GM23338 (cell line): ENCODE data around the gene PIGV. TPM values are rescaled to one million over a fixed set of nuclear protein-coding genes. Genes with fewer than 3 reads are reported as not detected.
A peak's percentile ranks its signal among the peaks of the same experiment; 100 is the strongest.

Source experiments
- ATAC-seq: fragments of 200-7000 bp; cut with Tn5 transposase; 3 replicates; pipeline ENCODE4 v1.9.1; 2020
- DNase-seq: peaks from one replicate; pipeline ENCODE4 v3.0.0-alpha.2; 2015; ENCODE audit warnings: low spot score
- H2AFZ ChIP-seq: fragments of 200-600 bp; sonication (generic); 2 replicates; pipeline ENCODE4 v1.8.0; 2016; ENCODE audit warnings: antibody characterized with exemption, mild to moderate bottlenecking, moderate library complexity
- H3F3A ChIP-seq: fragments of 200-600 bp; sonication (generic); replicated peaks from 2 replicates; pipeline ENCODE4 v1.8.0; 2017; ENCODE audit warnings: antibody characterized with exemption, mixed run types, low read depth
- H3K27ac ChIP-seq: fragments of 200-600 bp; sonication (generic); 2 replicates; pipeline ENCODE4 v1.6.1; 2016; ENCODE audit warnings: low read depth
- H3K27me3 ChIP-seq: fragments of 200-600 bp; sonication (generic); 2 replicates; pipeline ENCODE4 v1.8.0; 2016; ENCODE audit warnings: mild to moderate bottlenecking, mixed run types, moderate library complexity; ENCODE audit not compliant: insufficient read depth
- H3K36me3 ChIP-seq: fragments of 200-600 bp; sonication (generic); 2 replicates; pipeline ENCODE4 v1.8.0; 2016; ENCODE audit warnings: mild to moderate bottlenecking; ENCODE audit not compliant: insufficient read depth
- H3K4me1 ChIP-seq: fragments of 200-600 bp; sonication (generic); 2 replicates; pipeline ENCODE4 v1.8.0; 2016; ENCODE audit warnings: mild to moderate bottlenecking, moderate library complexity; ENCODE audit not compliant: insufficient read depth
- H3K4me2 ChIP-seq: fragments of 200-600 bp; sonication (generic); 2 replicates; pipeline ENCODE4 v1.7.1; 2017; ENCODE audit warnings: mixed run types
- H3K4me3 ChIP-seq: fragments of 200-600 bp; sonication (generic); 2 replicates; pipeline ENCODE4 v1.6.1; 2016; ENCODE audit warnings: mixed run types
- H3K79me2 ChIP-seq: fragments of 200-600 bp; sonication (generic); replicated peaks from 2 replicates; pipeline ENCODE4 v1.8.0; 2017; ENCODE audit warnings: mild to moderate bottlenecking; ENCODE audit not compliant: insufficient read depth
- H3K9me2 ChIP-seq: fragments of 200-600 bp; sonication (generic); 2 replicates; pipeline ENCODE4 v1.8.0; 2017; ENCODE audit not compliant: insufficient read depth
- H4K20me1 ChIP-seq: fragments of 200-600 bp; sonication (generic); replicated peaks from 2 replicates; pipeline ENCODE4 v1.8.0; 2017; ENCODE audit warnings: mild to moderate bottlenecking; ENCODE audit not compliant: insufficient read depth
- H3K27ac Mint-ChIP-seq: 2 replicates; pipeline ENCODE4 v1.8.0; 2020; ENCODE audit warnings: inconsistent platforms, mild to moderate bottlenecking, moderate library complexity, mixed read lengths
- H3K27me3 Mint-ChIP-seq: 3 replicates; pipeline ENCODE4 v1.8.0; 2022; ENCODE audit warnings: low read depth, mild to moderate bottlenecking, moderate library complexity, mixed read lengths, inconsistent platforms; ENCODE audit not compliant: insufficient read depth, poor library complexity
- H3K36me3 Mint-ChIP-seq: 3 replicates; pipeline ENCODE4 v1.8.0; 2021; ENCODE audit warnings: low read depth, mild to moderate bottlenecking, inconsistent platforms, moderate library complexity, mixed read lengths
- H3K4me1 Mint-ChIP-seq: 3 replicates; pipeline ENCODE4 v1.8.0; 2020; ENCODE audit warnings: mild to moderate bottlenecking, inconsistent platforms, mixed read lengths
- H3K4me3 Mint-ChIP-seq: 3 replicates; pipeline ENCODE4 v1.8.0; 2021; ENCODE audit warnings: moderate library complexity, mild to moderate bottlenecking, inconsistent platforms, mixed read lengths
- H3K9me3 Mint-ChIP-seq: 3 replicates; pipeline ENCODE4 v1.8.0; 2020; ENCODE audit warnings: moderate library complexity, mild to moderate bottlenecking, inconsistent platforms, mixed read lengths
- CREB1 ChIP-seq: fragments of 250-450 bp; sonication (Bioruptor Pico); IDR thresholded peaks from 2 replicates; pipeline ENCODE4 v1.5.0; 2020; ENCODE audit warnings: low read depth, mild to moderate bottlenecking, moderate library complexity
- ETS1 ChIP-seq: IDR thresholded peaks from 2 replicates; pipeline ENCODE4 v1.6.1; 2016; ENCODE audit warnings: antibody characterized with exemption
- EZH2 ChIP-seq: fragments of 200-600 bp; sonication (generic); IDR thresholded peaks from one replicate; pipeline ENCODE4 v1.8.0; 2017; ENCODE audit warnings: antibody characterized with exemption, mild to moderate bottlenecking, low read depth; ENCODE audit not compliant: unreplicated experiment
- JUNB ChIP-seq: IDR thresholded peaks from one replicate; pipeline ENCODE4 v1.6.1; 2016; ENCODE audit warnings: antibody characterized with exemption; ENCODE audit not compliant: unreplicated experiment
- NANOG ChIP-seq: IDR thresholded peaks from 2 replicates; pipeline ENCODE4 v1.6.1; 2016; ENCODE audit warnings: antibody characterized with exemption, borderline replicate concordance
- POLR2AphosphoS5 ChIP-seq: IDR thresholded peaks from 2 replicates; pipeline ENCODE4 v1.6.1; 2016; ENCODE audit warnings: antibody characterized with exemption, low read depth
- polyA plus RNA-seq: library from polyadenylated mRNA; unstranded; fragments of >200 nt; fragmentation: Nextera tagmentation; extraction: Ambion mirVana; gene quantifications from 2 replicates; pipeline ENCODE4 v1.2.1, GENCODE V29; 2016
- total RNA-seq: library from RNA; depleted of rRNA; stranded (reverse); fragments of >200 nt; shearing (Covaris generic); gene quantifications from 2 replicates; pipeline ENCODE4 v1.2.3, GENCODE V29; 2014
- TF ChIP-seq, protein P1 (sequence below): fragments of 250-450 bp; sonication (Bioruptor Pico); IDR thresholded peaks from 2 replicates; pipeline ENCODE4 v1.5.0; 2020; ENCODE audit warnings: mild to moderate bottlenecking, moderate library complexity

The PIGV gene
- total and polyA plus RNA-seq, 2 experiments from 2014 or later, result 4.5 to 12.6 TPM

DNA sequence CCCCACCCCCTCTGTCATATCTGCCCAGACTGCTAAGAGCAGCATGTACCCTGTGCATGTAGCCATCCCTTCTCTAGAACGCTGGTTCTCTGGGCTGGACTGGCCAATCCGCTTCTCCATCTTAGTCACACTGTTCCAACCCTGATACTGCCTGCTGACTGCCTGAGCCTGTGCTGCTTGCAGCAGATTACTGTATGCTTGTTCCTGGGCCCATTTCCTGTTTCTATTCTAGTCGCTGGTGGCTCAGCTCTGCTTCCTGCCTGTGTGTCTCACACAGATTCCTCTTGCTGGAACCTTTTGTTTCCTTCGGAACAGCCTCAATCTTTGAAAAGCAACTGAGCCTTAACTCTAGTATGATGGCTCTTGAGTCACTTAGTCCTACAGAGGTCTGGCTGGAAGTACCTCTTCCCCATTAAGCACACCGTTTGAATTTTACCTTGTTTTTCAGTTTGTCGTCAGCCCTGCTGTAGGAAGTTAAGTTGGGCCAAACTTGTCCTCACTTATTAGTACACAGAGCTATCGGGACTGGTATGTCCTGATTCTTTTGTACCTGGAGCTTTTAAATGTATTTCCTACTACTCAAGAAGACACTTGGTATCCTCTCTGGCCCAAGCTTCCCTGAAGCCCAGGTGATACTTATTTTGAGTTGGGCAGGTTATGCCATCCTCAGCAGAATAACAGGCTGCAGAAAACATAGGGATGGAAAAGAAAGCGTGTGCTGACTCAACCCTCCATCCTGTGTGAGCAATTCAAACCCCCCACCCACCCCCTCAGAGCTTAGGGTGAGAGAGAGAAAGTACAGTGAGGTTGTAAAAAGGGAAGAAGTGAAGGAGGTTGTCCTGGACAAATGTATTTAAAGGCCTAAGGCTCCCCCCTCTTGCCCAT, 43.4 kb upstream of the PIGV start:
- TF ChIP-seq EZH2, result no peak
- 0 out of 2 replicates have a peak, but pooled peaks have one; percentile 16 for TF ChIP-seq NANOG
- no peak for TF ChIP-seq POLR2AphosphoS5
- no peak for TF ChIP-seq JUNB
- peak; percentile 93 for TF ChIP-seq ETS1
- TF ChIP-seq, protein P1, sequence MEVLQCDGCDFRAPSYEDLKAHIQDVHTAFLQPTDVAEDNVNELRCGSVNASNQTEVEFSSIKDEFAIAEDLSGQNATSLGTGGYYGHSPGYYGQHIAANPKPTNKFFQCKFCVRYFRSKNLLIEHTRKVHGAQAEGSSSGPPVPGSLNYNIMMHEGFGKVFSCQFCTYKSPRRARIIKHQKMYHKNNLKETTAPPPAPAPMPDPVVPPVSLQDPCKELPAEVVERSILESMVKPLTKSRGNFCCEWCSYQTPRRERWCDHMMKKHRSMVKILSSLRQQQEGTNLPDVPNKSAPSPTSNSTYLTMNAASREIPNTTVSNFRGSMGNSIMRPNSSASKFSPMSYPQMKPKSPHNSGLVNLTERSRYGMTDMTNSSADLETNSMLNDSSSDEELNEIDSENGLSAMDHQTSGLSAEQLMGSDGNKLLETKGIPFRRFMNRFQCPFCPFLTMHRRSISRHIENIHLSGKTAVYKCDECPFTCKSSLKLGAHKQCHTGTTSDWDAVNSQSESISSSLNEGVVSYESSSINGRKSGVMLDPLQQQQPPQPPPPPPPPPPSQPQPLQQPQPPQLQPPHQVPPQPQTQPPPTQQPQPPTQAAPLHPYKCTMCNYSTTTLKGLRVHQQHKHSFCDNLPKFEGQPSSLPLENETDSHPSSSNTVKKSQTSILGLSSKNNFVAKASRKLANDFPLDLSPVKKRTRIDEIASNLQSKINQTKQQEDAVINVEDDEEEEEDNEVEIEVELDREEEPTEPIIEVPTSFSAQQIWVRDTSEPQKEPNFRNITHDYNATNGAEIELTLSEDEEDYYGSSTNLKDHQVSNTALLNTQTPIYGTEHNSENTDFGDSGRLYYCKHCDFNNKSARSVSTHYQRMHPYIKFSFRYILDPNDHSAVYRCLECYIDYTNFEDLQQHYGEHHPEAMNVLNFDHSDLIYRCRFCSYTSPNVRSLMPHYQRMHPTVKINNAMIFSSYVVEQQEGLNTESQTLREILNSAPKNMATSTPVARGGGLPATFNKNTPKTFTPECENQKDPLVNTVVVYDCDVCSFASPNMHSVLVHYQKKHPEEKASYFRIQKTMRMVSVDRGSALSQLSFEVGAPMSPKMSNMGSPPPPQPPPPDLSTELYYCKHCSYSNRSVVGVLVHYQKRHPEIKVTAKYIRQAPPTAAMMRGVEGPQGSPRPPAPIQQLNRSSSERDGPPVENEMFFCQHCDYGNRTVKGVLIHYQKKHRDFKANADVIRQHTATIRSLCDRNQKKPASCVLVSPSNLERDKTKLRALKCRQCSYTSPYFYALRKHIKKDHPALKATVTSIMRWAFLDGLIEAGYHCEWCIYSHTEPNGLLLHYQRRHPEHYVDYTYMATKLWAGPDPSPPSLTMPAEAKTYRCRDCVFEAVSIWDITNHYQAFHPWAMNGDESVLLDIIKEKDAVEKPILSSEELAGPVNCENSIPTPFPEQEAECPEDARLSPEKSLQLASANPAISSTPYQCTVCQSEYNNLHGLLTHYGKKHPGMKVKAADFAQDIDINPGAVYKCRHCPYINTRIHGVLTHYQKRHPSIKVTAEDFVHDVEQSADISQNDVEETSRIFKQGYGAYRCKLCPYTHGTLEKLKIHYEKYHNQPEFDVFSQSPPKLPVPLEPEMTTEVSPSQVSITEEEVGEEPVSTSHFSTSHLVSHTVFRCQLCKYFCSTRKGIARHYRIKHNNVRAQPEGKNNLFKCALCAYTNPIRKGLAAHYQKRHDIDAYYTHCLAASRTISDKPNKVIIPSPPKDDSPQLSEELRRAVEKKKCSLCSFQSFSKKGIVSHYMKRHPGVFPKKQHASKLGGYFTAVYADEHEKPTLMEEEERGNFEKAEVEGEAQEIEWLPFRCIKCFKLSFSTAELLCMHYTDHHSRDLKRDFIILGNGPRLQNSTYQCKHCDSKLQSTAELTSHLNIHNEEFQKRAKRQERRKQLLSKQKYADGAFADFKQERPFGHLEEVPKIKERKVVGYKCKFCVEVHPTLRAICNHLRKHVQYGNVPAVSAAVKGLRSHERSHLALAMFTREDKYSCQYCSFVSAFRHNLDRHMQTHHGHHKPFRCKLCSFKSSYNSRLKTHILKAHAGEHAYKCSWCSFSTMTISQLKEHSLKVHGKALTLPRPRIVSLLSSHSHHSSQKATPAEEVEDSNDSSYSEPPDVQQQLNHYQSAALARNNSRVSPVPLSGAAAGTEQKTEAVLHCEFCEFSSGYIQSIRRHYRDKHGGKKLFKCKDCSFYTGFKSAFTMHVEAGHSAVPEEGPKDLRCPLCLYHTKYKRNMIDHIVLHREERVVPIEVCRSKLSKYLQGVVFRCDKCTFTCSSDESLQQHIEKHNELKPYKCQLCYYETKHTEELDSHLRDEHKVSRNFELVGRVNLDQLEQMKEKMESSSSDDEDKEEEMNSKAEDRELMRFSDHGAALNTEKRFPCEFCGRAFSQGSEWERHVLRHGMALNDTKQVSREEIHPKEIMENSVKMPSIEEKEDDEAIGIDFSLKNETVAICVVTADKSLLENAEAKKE (CRISPR knock-in tag), result no peak
- no peak for TF ChIP-seq CREB1 (CRISPR knock-in tag)
- H3K9me2 ChIP-seq, result no peaks in the 10 kb centered on the region
- H3K4me3 Mint-ChIP-seq, result no peak overlapping the region; the same call in 2 of the 3 replicates
- peaks cover 12% of the 10 kb centered on the region for H3K4me1 ChIP-seq
- DNase-seq, result peak; percentile 92
- H3F3A ChIP-seq, result 0 out of 2 replicates have a peak, but pooled peaks cover 9% of the 10 kb centered on the region
- peaks cover 34% of the 10 kb centered on the region for H3K36me3 ChIP-seq
- no peaks in the 10 kb centered on the region for H3K9me3 Mint-ChIP-seq
- peaks cover 74% of the 10 kb centered on the region for H4K20me1 ChIP-seq
- H3K27ac ChIP-seq, result no peak overlapping the region; the same call in none of the 2 replicates
- peaks cover 81% of the 10 kb centered on the region for H3K79me2 ChIP-seq
- H3K4me1 Mint-ChIP-seq, result peaks cover 33% of the 10 kb centered on the region
- H3K36me3 Mint-ChIP-seq, result peaks cover 87% of the 10 kb centered on the region
- ATAC-seq, result peak; percentile 90
- peak overlapping the region; percentile 30; the same call in 1 of the 2 replicates for H3K4me2 ChIP-seq
- H3K27me3 Mint-ChIP-seq, result peaks cover 12% of the 10 kb centered on the region
- no peaks in the 10 kb centered on the region for H3K27me3 ChIP-seq
- H2AFZ ChIP-seq, result no peak overlapping the region
- H3K27ac Mint-ChIP-seq, result peak overlapping the region; percentile 60; the same call in 1 of the 2 replicates
- no peak overlapping the region for H3K4me3 ChIP-seq
